Loucy (cell line): Measurements from ENCODE around the gene NOX5.

Experiments used
- H2AFZ ChIP-seq: fragments of 200-600 bp; sonication (generic); 2 replicates; pipeline ENCODE4 v1.6.0; 2016; ENCODE audit warnings: antibody characterized with exemption, mild to moderate bottlenecking, low read length, moderate library complexity
- H3F3A ChIP-seq: fragments of 200-600 bp; 2 replicates; pipeline ENCODE4 v1.6.0; 2016; ENCODE audit warnings: antibody characterized with exemption, low read depth, mild to moderate bottlenecking
- H3K27me3 ChIP-seq: fragments of 200-600 bp; sonication (generic); 2 replicates; pipeline ENCODE4 v1.6.1; 2014; ENCODE audit warnings: low read length, mild to moderate bottlenecking; ENCODE audit not compliant: insufficient read depth, poor library complexity, severe bottlenecking
- H3K36me3 ChIP-seq: fragments of 200-600 bp; sonication (generic); 2 replicates; pipeline ENCODE4 v1.6.1; 2016; ENCODE audit warnings: low read length; ENCODE audit not compliant: insufficient read depth
- H3K4me1 ChIP-seq: fragments of 200-600 bp; sonication (generic); 2 replicates; pipeline ENCODE4 v1.5.1; 2014; ENCODE audit warnings: low read length, mild to moderate bottlenecking; ENCODE audit not compliant: insufficient read depth, poor library complexity, severe bottlenecking
- H3K4me2 ChIP-seq: fragments of 200-600 bp; sonication (generic); 2 replicates; pipeline ENCODE4 v1.6.0; 2014; ENCODE audit warnings: antibody characterized with exemption, low read length, low read depth, mild to moderate bottlenecking; ENCODE audit not compliant: poor library complexity, severe bottlenecking
- H3K4me3 ChIP-seq: fragments of 200-600 bp; sonication (generic); 2 replicates; pipeline ENCODE4 v1.5.1; 2014; ENCODE audit warnings: low read length, mild to moderate bottlenecking, mixed read lengths; ENCODE audit not compliant: poor library complexity, severe bottlenecking
- H3K79me2 ChIP-seq: fragments of 200-600 bp; sonication (generic); 2 replicates; pipeline ENCODE4 v1.6.1; 2014; ENCODE audit warnings: low read length; ENCODE audit not compliant: insufficient read depth
- H3K9ac ChIP-seq: fragments of 200-600 bp; sonication (generic); 2 replicates; pipeline ENCODE4 v1.6.0; 2014; ENCODE audit warnings: mild to moderate bottlenecking, low read depth, low read length, moderate library complexity; ENCODE audit not compliant: poor library complexity, severe bottlenecking
- H3K9me2 ChIP-seq: fragments of 200-600 bp; sonication (generic); replicated peaks from 2 replicates; pipeline ENCODE4 v1.6.1; 2016; ENCODE audit warnings: low read depth, low read length, mixed read lengths
- H3K9me3 ChIP-seq: fragments of 200-600 bp; sonication (generic); 2 replicates; pipeline ENCODE4 v1.6.1; 2014; ENCODE audit warnings: mild to moderate bottlenecking, antibody characterized with exemption, low read length, low read depth; ENCODE audit not compliant: insufficient read depth
- H4K20me1 ChIP-seq: fragments of 200-600 bp; sonication (generic); 2 replicates; pipeline ENCODE4 v1.6.0; 2014; ENCODE audit warnings: antibody characterized with exemption, low read length, mild to moderate bottlenecking; ENCODE audit not compliant: insufficient read depth, poor library complexity, severe bottlenecking
- CTCF ChIP-seq: fragments of 200-600 bp; sonication (generic); conservative IDR thresholded peaks from 2 replicates; pipeline ENCODE4 v1.5.1; 2014; ENCODE audit warnings: mild to moderate bottlenecking, antibody characterized with exemption, low read length
- EZH2phosphoT487 ChIP-seq: fragments of 200-600 bp; IDR thresholded peaks from 2 replicates; pipeline ENCODE4 v1.6.1; 2018; ENCODE audit warnings: antibody characterized with exemption, mild to moderate bottlenecking, moderate library complexity, borderline replicate concordance

NOX5 gene

GRCh38 chr15:69017978-69018377 lies 3.5 kb downstream of the NOX5 start:
- Histone ChIP-seq H3K9me3 (no peaks in the 10 kb centered on the region), H3K9ac (no peak overlapping the region), H3K79me2 (no peaks in the 10 kb centered on the region), H2AFZ (no peak overlapping the region), H3K36me3 (no peaks in the 10 kb centered on the region), H4K20me1 (no peaks in the 10 kb centered on the region), H3K9me2 (no peaks in the 10 kb centered on the region), H3K27me3 (no peaks in the 10 kb centered on the region), H3K4me2 (no peak overlapping the region), H3F3A (no peaks in the 10 kb centered on the region), H3K4me1 (peaks cover 4% of the 10 kb centered on the region), H3K4me3 (no peak overlapping the region)
- TF ChIP-seq CTCF (no peak), EZH2phosphoT487 (no peak)

- H3F3A ChIP-seq: no peaks in the 10 kb centered on the region
Measured at GRCh38 chr15:69018951-69019350, 4.5 kb downstream of the NOX5 start.

GRCh38 chr15:69021895-69022294 lies 7.4 kb downstream of the NOX5 start:
- no peaks in the 10 kb centered on the region for H4K20me1 ChIP-seq
- H3K4me2 ChIP-seq: no peak overlapping the region
- no peaks in the 10 kb centered on the region for H3K9me2 ChIP-seq
- H3F3A ChIP-seq: no peaks in the 10 kb centered on the region
- no peaks in the 10 kb centered on the region for H3K36me3 ChIP-seq
- H3K4me3 ChIP-seq: no peak overlapping the region
- no peaks in the 10 kb centered on the region for H3K4me1 ChIP-seq
- no peak overlapping the region for H2AFZ ChIP-seq
- no peaks in the 10 kb centered on the region for H3K27me3 ChIP-seq
- H3K9ac ChIP-seq: no peak overlapping the region
- H3K79me2 ChIP-seq: no peaks in the 10 kb centered on the region
- H3K9me3 ChIP-seq: no peaks in the 10 kb centered on the region
- TF ChIP-seq CTCF (no peak), EZH2phosphoT487 (no peak)

More at GRCh38 chr15:69018951-69019350, 4.5 kb downstream of the NOX5 start:
- no peaks in the 10 kb centered on the region for H3K9me2 ChIP-seq
- no peak overlapping the region for H3K4me2 ChIP-seq
- H3K36me3 ChIP-seq: no peaks in the 10 kb centered on the region
- no peak overlapping the region for H2AFZ ChIP-seq
- H3K79me2 ChIP-seq: no peaks in the 10 kb centered on the region
- TF ChIP-seq EZH2phosphoT487: no peak
- no peak for TF ChIP-seq CTCF
- no peaks in the 10 kb centered on the region for H3K9me3 ChIP-seq
- no peaks in the 10 kb centered on the region for H4K20me1 ChIP-seq
- H3K4me1 ChIP-seq: peaks cover 4% of the 10 kb centered on the region
- H3K4me3 ChIP-seq: no peak overlapping the region
- H3K27me3 ChIP-seq: no peaks in the 10 kb centered on the region
- H3K9ac ChIP-seq: no peak overlapping the region
